Loucy (cell line): ENCODE measurements around the gene SUFU.

Source experiments
- H2AFZ ChIP-seq: fragments of 200-600 bp; sonication (generic); 2 replicates; pipeline ENCODE4 v1.6.0; 2016; ENCODE audit warnings: antibody characterized with exemption, mild to moderate bottlenecking, low read length, moderate library complexity
- H3F3A ChIP-seq: fragments of 200-600 bp; 2 replicates; pipeline ENCODE4 v1.6.0; 2016; ENCODE audit warnings: antibody characterized with exemption, low read depth, mild to moderate bottlenecking
- H3K27me3 ChIP-seq: fragments of 200-600 bp; sonication (generic); 2 replicates; pipeline ENCODE4 v1.6.1; 2014; ENCODE audit warnings: low read length, mild to moderate bottlenecking; ENCODE audit not compliant: insufficient read depth, poor library complexity, severe bottlenecking
- H3K36me3 ChIP-seq: fragments of 200-600 bp; sonication (generic); 2 replicates; pipeline ENCODE4 v1.6.1; 2016; ENCODE audit warnings: low read length; ENCODE audit not compliant: insufficient read depth
- H3K4me1 ChIP-seq: fragments of 200-600 bp; sonication (generic); 2 replicates; pipeline ENCODE4 v1.5.1; 2014; ENCODE audit warnings: low read length, mild to moderate bottlenecking; ENCODE audit not compliant: insufficient read depth, poor library complexity, severe bottlenecking
- H3K4me2 ChIP-seq: fragments of 200-600 bp; sonication (generic); 2 replicates; pipeline ENCODE4 v1.6.0; 2014; ENCODE audit warnings: antibody characterized with exemption, low read length, low read depth, mild to moderate bottlenecking; ENCODE audit not compliant: poor library complexity, severe bottlenecking
- H3K4me3 ChIP-seq: fragments of 200-600 bp; sonication (generic); 2 replicates; pipeline ENCODE4 v1.5.1; 2014; ENCODE audit warnings: low read length, mild to moderate bottlenecking, mixed read lengths; ENCODE audit not compliant: poor library complexity, severe bottlenecking
- H3K79me2 ChIP-seq: fragments of 200-600 bp; sonication (generic); 2 replicates; pipeline ENCODE4 v1.6.1; 2014; ENCODE audit warnings: low read length; ENCODE audit not compliant: insufficient read depth
- H3K9ac ChIP-seq: fragments of 200-600 bp; sonication (generic); 2 replicates; pipeline ENCODE4 v1.6.0; 2014; ENCODE audit warnings: mild to moderate bottlenecking, low read depth, low read length, moderate library complexity; ENCODE audit not compliant: poor library complexity, severe bottlenecking
- H3K9me2 ChIP-seq: fragments of 200-600 bp; sonication (generic); replicated peaks from 2 replicates; pipeline ENCODE4 v1.6.1; 2016; ENCODE audit warnings: low read depth, low read length, mixed read lengths
- H3K9me3 ChIP-seq: fragments of 200-600 bp; sonication (generic); 2 replicates; pipeline ENCODE4 v1.6.1; 2014; ENCODE audit warnings: mild to moderate bottlenecking, antibody characterized with exemption, low read length, low read depth; ENCODE audit not compliant: insufficient read depth
- H4K20me1 ChIP-seq: fragments of 200-600 bp; sonication (generic); 2 replicates; pipeline ENCODE4 v1.6.0; 2014; ENCODE audit warnings: antibody characterized with exemption, low read length, mild to moderate bottlenecking; ENCODE audit not compliant: insufficient read depth, poor library complexity, severe bottlenecking
- CTCF ChIP-seq: fragments of 200-600 bp; sonication (generic); conservative IDR thresholded peaks from 2 replicates; pipeline ENCODE4 v1.5.1; 2014; ENCODE audit warnings: mild to moderate bottlenecking, antibody characterized with exemption, low read length
- EZH2phosphoT487 ChIP-seq: fragments of 200-600 bp; IDR thresholded peaks from 2 replicates; pipeline ENCODE4 v1.6.1; 2018; ENCODE audit warnings: antibody characterized with exemption, mild to moderate bottlenecking, moderate library complexity, borderline replicate concordance

The SUFU gene

GRCh38 chr10:102628451-102628911, 124.7 kb downstream of the SUFU start:
- Histone ChIP-seq H3F3A (0 out of 2 replicates have a peak, but pooled peaks cover 5% of the 10 kb centered on the region), H3K9me2 (no peaks in the 10 kb centered on the region), H3K79me2 (no peaks in the 10 kb centered on the region), H4K20me1 (no peaks in the 10 kb centered on the region), H3K4me3 (no peak overlapping the region), H3K9me3 (no peaks in the 10 kb centered on the region), H3K36me3 (peaks cover 6% of the 10 kb centered on the region; the same call in 1 of the 2 replicates), H3K4me2 (no peak overlapping the region), H3K9ac (no peak overlapping the region), H2AFZ (no peak overlapping the region), H3K4me1 (peaks cover 27% of the 10 kb centered on the region), H3K27me3 (no peaks in the 10 kb centered on the region)
- TF ChIP-seq EZH2phosphoT487 (no peak), CTCF (no peak)

GRCh38 chr10:102629661-102630614, 126.2 kb downstream of the SUFU start:
- H3K4me2 ChIP-seq: no peak overlapping the region
- 0 out of 2 replicates have a peak, but pooled peaks cover 5% of the 10 kb centered on the region for H3F3A ChIP-seq

GRCh38 chr10:102630663-102631062, 126.9 kb downstream of the SUFU start:
- Histone ChIP-seq H3K4me1 (peaks cover 48% of the 10 kb centered on the region), H3K79me2 (no peaks in the 10 kb centered on the region)

More at GRCh38 chr10:102629661-102630614, 126.2 kb downstream of the SUFU start:
- Histone ChIP-seq H3K27me3 (no peaks in the 10 kb centered on the region), H3K9me2 (no peaks in the 10 kb centered on the region), H3K9ac (no peak overlapping the region), H3K9me3 (no peaks in the 10 kb centered on the region), H4K20me1 (no peaks in the 10 kb centered on the region), H2AFZ (no peak overlapping the region), H3K4me3 (no peak overlapping the region), H3K36me3 (peaks cover 6% of the 10 kb centered on the region; the same call in 1 of the 2 replicates), H3K4me1 (peaks cover 41% of the 10 kb centered on the region), H3K79me2 (no peaks in the 10 kb centered on the region)
- TF ChIP-seq EZH2phosphoT487 (no peak), CTCF (no peak)

More at GRCh38 chr10:102630663-102631062, 126.9 kb downstream of the SUFU start:
- Histone ChIP-seq H3F3A (0 out of 2 replicates have a peak, but pooled peaks cover 5% of the 10 kb centered on the region), H3K9me2 (no peaks in the 10 kb centered on the region), H3K9ac (no peak overlapping the region), H3K9me3 (no peaks in the 10 kb centered on the region), H3K4me3 (no peak overlapping the region), H3K36me3 (peaks cover 6% of the 10 kb centered on the region; the same call in 1 of the 2 replicates), H2AFZ (no peak overlapping the region), H3K27me3 (no peaks in the 10 kb centered on the region), H3K4me2 (no peak overlapping the region), H4K20me1 (no peaks in the 10 kb centered on the region)
- no peak for TF ChIP-seq EZH2phosphoT487
- no peak for TF ChIP-seq CTCF
